Colon (tissue), 2 donors: ENCODE data around the gene MCF2.
"Not testable (repeated sequence)": the region's sequence is repeated elsewhere in the genome, so short reads cannot be mapped to it uniquely, and the experiment has no call there.

Experiments used
- FAIRE-seq: peaks from 2 replicates; lab custom pipeline; 2012; peaks lifted over from hg19 to GRCh38; lab: Jason Lieb, UNC
- donor health status: control.
- donor health status: control.

MCF2 gene

GRCh38 chrX:139708067-139708466 is at the start of gene MCF2:
Gene MCF2, minus strand, starts transcription at chrX:139708167. Its CDS starts 56,423 bp downstream, at chrX:139651744.
- no peak for FAIRE-seq

GRCh38 chrX:139751053-139751452 is 43.1 kb upstream of the MCF2 start:
- FAIRE-seq: no peak

- peak; percentile 49 for FAIRE-seq
Observed at GRCh38 chrX:139750390-139750789, 42.4 kb upstream of the MCF2 start.

- no peak for FAIRE-seq
Observed at GRCh38 chrX:139739138-139739537, 31.2 kb upstream of the MCF2 start.

GRCh38 chrX:139738581-139738980 is 30.6 kb upstream of the MCF2 start:
- peak; percentile 73 for FAIRE-seq

- no peak for FAIRE-seq
Observed at GRCh38 chrX:139736151-139736550, 28.2 kb upstream of the MCF2 start.

GRCh38 chrX:139734996-139735395 is 27.0 kb upstream of the MCF2 start:
- FAIRE-seq: no peak

GRCh38 chrX:139725720-139726119 is 17.8 kb upstream of the MCF2 start:
- FAIRE-seq: no peak

GRCh38 chrX:139724626-139725025 is 16.7 kb upstream of the MCF2 start:
- no peak for FAIRE-seq

- no peak for FAIRE-seq
Observed at GRCh38 chrX:139720979-139721378, 13.0 kb upstream of the MCF2 start.

- no peak for FAIRE-seq
Observed at GRCh38 chrX:139720136-139720535, 12.2 kb upstream of the MCF2 start.

GRCh38 chrX:139702658-139703057 is 5.3 kb downstream of the MCF2 start:
- FAIRE-seq: no peak

- no peak for FAIRE-seq
Observed at GRCh38 chrX:139692908-139693307, 15.1 kb downstream of the MCF2 start.

- FAIRE-seq: no peak
Observed at GRCh38 chrX:139692506-139692849, 15.5 kb downstream of the MCF2 start.

- no peak for FAIRE-seq
Observed at GRCh38 chrX:139691843-139692505, 16.0 kb downstream of the MCF2 start.

GRCh38 chrX:139691493-139691842 is 16.5 kb downstream of the MCF2 start:
- no peak for FAIRE-seq

- FAIRE-seq: not testable (repeated sequence)
Observed at GRCh38 chrX:139685175-139685574, 22.8 kb downstream of the MCF2 start.

- no peak for FAIRE-seq
Observed at GRCh38 chrX:139680356-139680755, 27.6 kb downstream of the MCF2 start.

- FAIRE-seq: no peak
Observed at GRCh38 chrX:139647597-139647996, 60.4 kb downstream of the MCF2 start.

- FAIRE-seq: no peak
Observed at GRCh38 chrX:139642241-139642927, 65.6 kb downstream of the MCF2 start.

GRCh38 chrX:139640259-139640658 is 67.7 kb downstream of the MCF2 start:
- no peak for FAIRE-seq

GRCh38 chrX:139639253-139639652 is 68.7 kb downstream of the MCF2 start:
- no peak for FAIRE-seq

GRCh38 chrX:139600105-139600504 is 107.9 kb downstream of the MCF2 start:
- no peak for FAIRE-seq

GRCh38 chrX:139596068-139596467 is 111.9 kb downstream of the MCF2 start:
- FAIRE-seq: no peak
